Measurements from ENCODE around the gene ZC3H12D.

Gene ZC3H12D

GRCh38 chr6:149422581-149422980 is 62.2 kb downstream of the ZC3H12D start:
- Mint-ChIP-seq H3K4me3 (no peak overlapping the region), H3K4me1 (ENCODE audit: low read depth in 2 of 2) (no peaks in the 10 kb centered on the region), H3K9me3 (no peaks in the 10 kb centered on the region), H3K27me3 (peaks cover 6 to 28% of the 10 kb centered on the region in 2 donors), H3K36me3 (ENCODE audit: insufficient read depth) (no peaks in the 10 kb centered on the region), H3K27ac (no peak overlapping the region)
- ATAC-seq (replicated peaks) (no peak), DNase-seq (no peak)

DNA sequence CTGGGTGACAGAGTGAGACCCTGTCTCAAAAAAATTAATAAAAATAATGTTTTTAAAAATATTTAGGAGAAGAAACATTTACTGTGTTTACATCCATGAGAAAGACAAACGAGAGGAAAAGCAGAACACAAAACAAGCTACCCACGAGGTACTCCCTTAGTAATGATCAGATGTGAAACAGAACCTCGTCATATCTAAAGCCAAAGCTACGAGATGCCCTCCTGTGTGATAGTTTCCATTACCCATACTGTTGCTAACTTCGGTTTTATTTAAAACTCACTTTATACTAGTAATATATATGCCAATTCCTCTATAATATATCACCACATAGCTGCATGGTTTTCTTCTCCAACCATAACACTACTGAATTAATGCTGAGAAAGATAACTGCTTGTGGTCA is 63.7 kb downstream of the ZC3H12D start:
- no peak overlapping the region for H3K4me3 Mint-ChIP-seq
- DNase-seq (no peak), ATAC-seq (replicated peaks) (no peak)
- peaks cover 6 to 28% of the 10 kb centered on the region in 2 donors for H3K27me3 Mint-ChIP-seq
- H3K27ac Mint-ChIP-seq: no peak overlapping the region
- no peaks in the 10 kb centered on the region for H3K4me1 Mint-ChIP-seq (ENCODE audit: low read depth in 2 of 2)
- no peaks in the 10 kb centered on the region for H3K9me3 Mint-ChIP-seq
- H3K36me3 Mint-ChIP-seq (ENCODE audit: insufficient read depth): no peaks in the 10 kb centered on the region

DNA sequence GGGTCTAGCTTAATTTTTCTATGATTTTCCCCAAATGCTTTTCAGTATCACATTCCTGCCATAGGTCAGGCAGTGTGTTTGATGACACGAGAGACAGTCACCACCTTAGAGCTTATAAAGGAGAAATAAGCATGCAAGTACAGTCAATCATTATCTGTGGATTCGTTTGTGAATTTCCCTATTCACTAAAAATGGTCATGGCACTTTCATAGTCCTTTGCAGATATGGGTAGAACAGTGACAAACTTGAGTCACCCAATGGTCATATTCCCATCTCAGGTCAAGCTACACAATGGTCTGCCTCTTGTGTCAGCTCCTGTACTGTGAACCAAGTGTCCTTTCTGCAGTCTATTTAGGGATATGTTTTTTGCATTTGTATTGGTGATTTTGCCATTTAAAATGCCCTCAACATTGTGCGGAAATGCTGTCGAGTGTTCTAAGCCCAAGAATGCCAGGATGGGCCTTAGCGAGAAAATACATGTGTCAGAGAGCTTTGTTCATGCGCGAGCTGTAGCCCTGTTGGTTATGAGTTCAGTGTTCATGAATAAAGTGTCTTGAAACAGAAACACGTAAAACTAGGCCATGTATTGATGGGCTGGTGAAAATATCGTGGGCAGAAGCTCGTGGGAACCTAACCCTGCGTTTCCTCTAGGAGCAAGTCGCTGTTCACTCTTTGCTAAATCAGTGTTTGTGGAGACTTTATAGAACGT is 65.0 kb downstream of the ZC3H12D start:
- Mint-ChIP-seq H3K36me3 (ENCODE audit: insufficient read depth) (no peaks in the 10 kb centered on the region), H3K9me3 (no peaks in the 10 kb centered on the region), H3K27me3 (peaks cover 6 to 18% of the 10 kb centered on the region in 2 donors), H3K27ac (no peak overlapping the region), H3K4me3 (no peak overlapping the region), H3K4me1 (ENCODE audit: low read depth in 2 of 2) (no peaks in the 10 kb centered on the region)
- no peak for DNase-seq
- no peak for ATAC-seq (replicated peaks)

GRCh38 chr6:149414821-149415220 is 70.0 kb downstream of the ZC3H12D start:
- no peak overlapping the region for H3K27ac Mint-ChIP-seq

DNA sequence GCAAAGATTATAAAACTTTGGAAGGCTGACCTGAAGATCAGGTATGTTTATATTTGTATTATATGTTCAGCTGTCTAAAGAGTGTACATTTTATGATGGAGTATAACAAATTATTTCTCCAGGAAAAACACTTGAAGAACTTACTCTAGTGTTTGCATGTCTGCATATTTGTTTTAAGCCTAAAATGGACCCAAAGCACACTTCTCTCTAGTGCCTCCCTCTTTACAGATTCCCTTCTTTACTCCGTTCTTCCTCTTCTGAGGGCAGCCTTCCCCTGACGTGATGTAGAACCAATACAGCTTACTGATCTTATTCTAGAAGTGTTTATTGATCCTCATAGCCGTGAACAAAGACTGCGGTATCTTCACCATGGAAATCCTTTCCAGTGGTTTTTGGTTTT is 70.8 kb downstream of the ZC3H12D start:
- Mint-ChIP-seq H3K27me3 (no peaks in the 10 kb centered on the region), H3K4me3 (no peak overlapping the region), H3K4me1 (ENCODE audit: low read depth in 2 of 2) (no peaks in the 10 kb centered on the region), H3K36me3 (ENCODE audit: insufficient read depth) (peaks cover 6% of the 10 kb centered on the region), H3K9me3 (no peaks in the 10 kb centered on the region), H3K27ac (no peak overlapping the region)
- DNase-seq (no peak), ATAC-seq (replicated peaks) (no peak)

More at GRCh38 chr6:149414821-149415220, 70.0 kb downstream of the ZC3H12D start:
- H3K4me1 Mint-ChIP-seq (ENCODE audit: low read depth in 2 of 2): no peaks in the 10 kb centered on the region
- no peak overlapping the region for H3K4me3 Mint-ChIP-seq
- H3K27me3 Mint-ChIP-seq: no peaks in the 10 kb centered on the region
- no peaks in the 10 kb centered on the region for H3K9me3 Mint-ChIP-seq
- no peak for DNase-seq
- no peak for ATAC-seq (replicated peaks)
- peaks cover 6% of the 10 kb centered on the region for H3K36me3 Mint-ChIP-seq (ENCODE audit: insufficient read depth)

GRCh38 chr6:149410557-149410956 is 74.3 kb downstream of the ZC3H12D start:
- peak overlapping the region in 1 of 2 donors; percentile 67 for H3K27ac Mint-ChIP-seq
- ATAC-seq (replicated peaks) (no peak), DNase-seq (no peak)
- H3K27me3 Mint-ChIP-seq: no peaks in the 10 kb centered on the region
- peaks cover 17% of the 10 kb centered on the region for H3K36me3 Mint-ChIP-seq (ENCODE audit: insufficient read depth)
- no peak overlapping the region for H3K4me3 Mint-ChIP-seq
- H3K9me3 Mint-ChIP-seq: no peaks in the 10 kb centered on the region
- H3K4me1 Mint-ChIP-seq (ENCODE audit: low read depth in 2 of 2): peaks cover under 1% of the 10 kb centered on the region in 2 donors

DNA sequence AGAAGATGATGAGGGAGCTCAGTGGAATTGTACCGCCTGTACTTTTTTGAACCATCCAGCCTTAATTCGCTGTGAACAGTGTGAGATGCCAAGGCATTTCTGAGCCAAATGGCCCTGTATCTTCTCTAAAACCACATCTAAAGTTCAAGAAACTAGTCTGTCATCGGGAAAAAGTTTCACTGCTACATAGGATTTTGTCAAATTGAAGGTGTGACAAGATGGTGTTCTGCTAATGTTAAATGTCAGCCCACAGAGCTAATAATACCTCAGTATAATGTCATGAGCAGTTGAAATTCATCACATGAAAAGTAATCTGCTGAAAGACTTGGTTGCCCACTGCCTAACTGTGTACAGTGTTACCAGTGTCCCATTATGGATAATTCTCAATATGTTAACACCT is 75.2 kb downstream of the ZC3H12D start:
- ATAC-seq (replicated peaks): no peak
- H3K4me3 Mint-ChIP-seq: no peak overlapping the region
- H3K4me1 Mint-ChIP-seq (ENCODE audit: low read depth in 2 of 2): peaks cover 4 to 5% of the 10 kb centered on the region in 2 donors
- peaks cover 17% of the 10 kb centered on the region for H3K36me3 Mint-ChIP-seq (ENCODE audit: insufficient read depth)
- no peak overlapping the region for H3K27ac Mint-ChIP-seq
- no peaks in the 10 kb centered on the region for H3K9me3 Mint-ChIP-seq
- no peaks in the 10 kb centered on the region for H3K27me3 Mint-ChIP-seq
- no peak for DNase-seq

DNA sequence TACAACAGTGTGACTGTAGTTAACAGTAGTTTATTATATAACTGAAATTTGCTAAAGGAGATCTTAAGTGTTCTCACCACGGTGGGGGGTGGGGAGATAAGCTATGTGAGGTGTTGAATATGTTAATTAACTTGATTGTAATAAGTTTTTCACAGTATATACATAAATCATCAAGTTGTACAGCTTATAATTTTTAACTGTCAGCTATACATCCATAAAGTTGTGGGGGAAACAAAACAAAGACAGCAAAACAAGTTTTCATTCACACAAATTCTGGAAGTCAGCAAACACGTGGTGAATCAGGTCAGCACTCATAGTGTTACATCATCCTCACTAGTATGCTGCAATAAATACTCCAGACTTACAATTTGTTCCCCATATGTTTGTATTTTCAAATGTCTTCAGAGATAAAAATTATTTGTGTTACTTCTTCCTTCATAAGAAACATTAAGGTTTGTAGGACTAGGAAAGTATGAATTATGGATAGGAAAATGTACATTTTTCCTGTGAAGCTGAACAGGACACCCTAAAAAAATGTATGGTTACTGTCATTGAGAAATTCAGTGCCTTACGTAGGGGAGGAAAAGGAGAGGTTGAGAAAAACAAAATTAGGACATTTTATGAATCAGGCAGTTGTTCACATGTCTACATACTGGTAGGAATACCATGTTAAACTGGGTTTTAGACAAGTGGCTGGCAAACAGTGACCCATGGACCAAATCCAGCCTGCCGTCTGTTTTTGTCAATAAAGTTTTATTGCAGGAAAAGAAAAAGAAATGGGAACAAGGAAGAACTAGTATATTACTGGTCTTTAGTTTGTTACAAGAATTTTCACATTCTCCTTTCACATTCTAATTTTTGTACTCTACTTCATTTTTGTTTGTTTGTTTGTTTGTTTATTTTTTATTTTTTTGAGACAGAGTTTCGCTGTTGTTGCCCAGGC is 78.7 kb downstream of the ZC3H12D start:
- H3K27ac Mint-ChIP-seq: peak overlapping the region; percentile 32 to 60
- H3K9me3 Mint-ChIP-seq: no peaks in the 10 kb centered on the region
- H3K4me3 Mint-ChIP-seq: no peak overlapping the region
- DNase-seq: no peak
- peaks cover 40% of the 10 kb centered on the region for H3K36me3 Mint-ChIP-seq (ENCODE audit: insufficient read depth)
- no peaks in the 10 kb centered on the region for H3K27me3 Mint-ChIP-seq
- no peak for ATAC-seq (replicated peaks)
- H3K4me1 Mint-ChIP-seq (ENCODE audit: low read depth in 2 of 2): peaks cover 4 to 5% of the 10 kb centered on the region in 2 donors

- H3K9me3 Mint-ChIP-seq: no peaks in the 10 kb centered on the region
- no peak for ATAC-seq (replicated peaks)
- H3K4me1 Mint-ChIP-seq (ENCODE audit: low read depth in 2 of 2): peaks cover 4 to 5% of the 10 kb centered on the region in 2 donors
- no peak for DNase-seq
- H3K36me3 Mint-ChIP-seq (ENCODE audit: insufficient read depth): peaks cover 44% of the 10 kb centered on the region
- H3K27ac Mint-ChIP-seq: no peak overlapping the region
- H3K27me3 Mint-ChIP-seq: no peaks in the 10 kb centered on the region
- no peak overlapping the region for H3K4me3 Mint-ChIP-seq
Observed at GRCh38 chr6:149403534-149403933, 81.3 kb downstream of the ZC3H12D start.

DNA sequence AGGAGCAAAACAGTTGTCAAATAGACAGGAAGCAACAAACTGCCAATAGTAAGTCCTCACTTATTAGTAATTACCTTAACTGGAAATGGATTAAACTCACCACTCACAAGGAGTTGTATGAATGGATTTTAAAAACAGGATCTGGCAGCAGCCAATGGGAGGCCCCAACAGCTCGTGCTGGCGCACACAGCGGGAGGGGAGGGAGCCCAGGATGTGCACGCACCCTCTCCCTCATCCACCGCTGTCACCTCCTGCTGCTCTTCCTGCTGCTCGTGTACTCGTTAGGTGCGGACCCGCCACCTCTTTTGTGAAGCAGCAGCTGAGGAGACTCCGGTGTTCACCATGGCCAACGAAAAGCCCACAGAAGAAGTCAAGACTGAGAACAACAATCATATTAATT is 84.8 kb downstream of the ZC3H12D start, which contains the start of gene SUMO4:
SUMO4 (plus strand) TSS at position 213 of the 400 bp plus-strand sequence; CDS start at position 343, 130 bp downstream.
- ATAC-seq (replicated peaks): no peak

DNA sequence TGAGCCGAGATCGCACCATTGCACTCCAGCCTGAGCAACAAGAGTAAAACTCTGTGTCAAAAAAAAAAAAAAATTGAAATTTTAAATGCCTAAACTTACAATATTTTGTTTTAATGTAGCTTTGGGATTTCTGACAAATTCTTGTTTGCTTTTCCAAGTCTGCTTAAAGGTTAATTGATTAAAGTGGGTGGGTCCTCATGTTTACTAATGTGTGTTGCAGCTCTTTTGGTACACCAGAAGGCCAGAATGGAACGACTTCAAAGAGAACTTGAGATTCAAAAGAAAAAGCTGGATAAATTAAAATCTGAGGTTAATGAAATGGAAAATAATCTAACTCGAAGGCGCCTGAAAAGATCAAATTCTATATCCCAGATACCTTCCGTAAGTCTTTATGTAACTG is 87.4 kb downstream of the ZC3H12D start:
- Mint-ChIP-seq H3K4me3 (no peak overlapping the region), H3K27ac (peak overlapping the region in 1 of 2 donors; percentile 35), H3K4me1 (ENCODE audit: low read depth in 2 of 2) (peaks cover 16 to 31% of the 10 kb centered on the region in 2 donors), H3K36me3 (ENCODE audit: insufficient read depth) (peaks cover 51% of the 10 kb centered on the region), H3K9me3 (no peaks in the 10 kb centered on the region), H3K27me3 (no peaks in the 10 kb centered on the region)
- ATAC-seq (replicated peaks) (no peak), DNase-seq (no peak)

More for the DNA sequence above, 84.8 kb downstream of the ZC3H12D start, which contains the start of gene SUMO4:
- H3K4me3 Mint-ChIP-seq: no peak within 1 kb of the TSS
- H3K27ac Mint-ChIP-seq: no peak within 1 kb of the TSS
- H3K9me3 Mint-ChIP-seq: no peaks in the 10 kb centered on the region
- no peaks in the 10 kb centered on the region for H3K27me3 Mint-ChIP-seq
- H3K4me1 Mint-ChIP-seq (ENCODE audit: low read depth in 2 of 2): peaks cover 8 to 13% of the 10 kb centered on the region in 2 donors
- no peak for DNase-seq
- peaks cover 62% of the 10 kb centered on the region for H3K36me3 Mint-ChIP-seq (ENCODE audit: insufficient read depth)

Measured in effector memory CD8-positive, alpha-beta T cell (primary cell).